Measurements from ENCODE around the gene ZNF181.

DNA sequence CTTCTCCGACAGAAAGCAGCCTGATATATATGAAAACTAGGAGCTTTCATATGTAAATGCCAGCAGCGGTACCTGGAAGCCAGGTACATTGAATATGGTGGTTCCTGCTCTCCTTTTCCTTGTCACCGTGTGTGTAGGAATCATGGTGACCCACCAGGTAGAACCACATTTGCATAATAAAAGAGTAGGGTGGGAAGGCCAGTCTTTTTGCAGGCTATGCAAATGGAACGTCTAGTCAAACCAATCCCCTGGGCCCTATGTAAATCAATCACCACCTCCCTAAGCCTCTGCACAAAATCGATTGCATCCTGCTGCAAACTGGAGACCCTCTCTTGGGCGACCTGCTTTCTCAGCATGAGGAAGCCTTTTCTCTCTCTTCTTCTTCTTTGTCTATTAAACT, 22.2 kb upstream of the ZNF181 start:
- TF ChIP-seq POLR2A (IDR thresholded peaks at IDR 0.05), result no peak
- TF ChIP-seq, protein P1, sequence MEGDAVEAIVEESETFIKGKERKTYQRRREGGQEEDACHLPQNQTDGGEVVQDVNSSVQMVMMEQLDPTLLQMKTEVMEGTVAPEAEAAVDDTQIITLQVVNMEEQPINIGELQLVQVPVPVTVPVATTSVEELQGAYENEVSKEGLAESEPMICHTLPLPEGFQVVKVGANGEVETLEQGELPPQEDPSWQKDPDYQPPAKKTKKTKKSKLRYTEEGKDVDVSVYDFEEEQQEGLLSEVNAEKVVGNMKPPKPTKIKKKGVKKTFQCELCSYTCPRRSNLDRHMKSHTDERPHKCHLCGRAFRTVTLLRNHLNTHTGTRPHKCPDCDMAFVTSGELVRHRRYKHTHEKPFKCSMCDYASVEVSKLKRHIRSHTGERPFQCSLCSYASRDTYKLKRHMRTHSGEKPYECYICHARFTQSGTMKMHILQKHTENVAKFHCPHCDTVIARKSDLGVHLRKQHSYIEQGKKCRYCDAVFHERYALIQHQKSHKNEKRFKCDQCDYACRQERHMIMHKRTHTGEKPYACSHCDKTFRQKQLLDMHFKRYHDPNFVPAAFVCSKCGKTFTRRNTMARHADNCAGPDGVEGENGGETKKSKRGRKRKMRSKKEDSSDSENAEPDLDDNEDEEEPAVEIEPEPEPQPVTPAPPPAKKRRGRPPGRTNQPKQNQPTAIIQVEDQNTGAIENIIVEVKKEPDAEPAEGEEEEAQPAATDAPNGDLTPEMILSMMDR (IDR thresholded peaks at IDR 0.05), result no peak
